OCI-LY3 (cell line): Measurements from ENCODE around the gene GRM4.

ENCODE experiments used
- EZH2phosphoT487 ChIP-seq: fragments of 200-600 bp; shearing (Covaris generic); IDR thresholded peaks from 2 replicates; pipeline ENCODE4 v1.6.1; 2018; ENCODE audit warnings: antibody characterized with exemption, mixed run types, low read depth
- TF ChIP-seq, protein P1 (sequence below): fragments of 200-600, 300-600 bp; sonication (generic); IDR thresholded peaks from 2 replicates; pipeline ENCODE4 v1.5.1; 2014; ENCODE audit warnings: antibody characterized with exemption, low read length, low read depth

DNA sequence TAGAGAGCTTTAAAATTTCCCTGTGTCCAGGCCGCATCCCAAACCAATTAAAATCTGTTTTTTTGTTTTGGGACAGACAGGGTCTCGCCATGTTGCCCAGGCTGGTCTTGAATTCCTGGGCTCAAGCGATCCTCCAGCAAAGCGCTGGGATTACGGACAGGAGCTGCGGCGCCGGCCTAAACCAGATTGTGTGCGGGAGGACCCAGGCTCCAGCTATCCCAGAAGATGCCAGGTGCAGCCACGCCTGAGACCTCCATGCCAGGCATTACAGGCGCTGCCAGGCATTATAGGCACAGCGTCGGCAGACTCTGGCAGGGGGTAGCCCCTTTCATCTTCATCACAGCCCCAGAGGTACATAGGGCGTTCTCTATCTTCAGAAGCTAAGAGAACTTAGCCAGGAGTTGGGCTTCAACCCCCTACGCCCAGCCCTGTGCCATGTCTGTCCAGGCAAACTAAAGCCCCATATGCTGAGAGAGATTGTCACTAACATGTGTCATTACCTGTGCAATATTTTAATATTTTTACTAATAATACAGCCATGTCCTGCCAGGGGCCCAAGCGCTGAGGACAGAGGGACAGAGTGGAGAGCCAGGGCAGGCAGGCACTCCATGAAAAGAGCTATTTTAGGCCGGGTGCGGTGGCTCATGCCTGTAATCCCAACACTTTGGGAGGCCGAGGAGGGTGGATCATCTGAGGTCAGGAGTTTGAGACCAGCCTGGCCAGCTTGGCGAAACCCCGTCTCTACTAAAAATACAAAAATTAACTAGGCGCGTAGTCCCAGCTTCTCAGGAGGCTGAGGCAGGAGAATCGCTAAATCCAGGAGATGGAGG lies 9.8 kb upstream of the GRM4 start:
- TF ChIP-seq, protein P1, sequence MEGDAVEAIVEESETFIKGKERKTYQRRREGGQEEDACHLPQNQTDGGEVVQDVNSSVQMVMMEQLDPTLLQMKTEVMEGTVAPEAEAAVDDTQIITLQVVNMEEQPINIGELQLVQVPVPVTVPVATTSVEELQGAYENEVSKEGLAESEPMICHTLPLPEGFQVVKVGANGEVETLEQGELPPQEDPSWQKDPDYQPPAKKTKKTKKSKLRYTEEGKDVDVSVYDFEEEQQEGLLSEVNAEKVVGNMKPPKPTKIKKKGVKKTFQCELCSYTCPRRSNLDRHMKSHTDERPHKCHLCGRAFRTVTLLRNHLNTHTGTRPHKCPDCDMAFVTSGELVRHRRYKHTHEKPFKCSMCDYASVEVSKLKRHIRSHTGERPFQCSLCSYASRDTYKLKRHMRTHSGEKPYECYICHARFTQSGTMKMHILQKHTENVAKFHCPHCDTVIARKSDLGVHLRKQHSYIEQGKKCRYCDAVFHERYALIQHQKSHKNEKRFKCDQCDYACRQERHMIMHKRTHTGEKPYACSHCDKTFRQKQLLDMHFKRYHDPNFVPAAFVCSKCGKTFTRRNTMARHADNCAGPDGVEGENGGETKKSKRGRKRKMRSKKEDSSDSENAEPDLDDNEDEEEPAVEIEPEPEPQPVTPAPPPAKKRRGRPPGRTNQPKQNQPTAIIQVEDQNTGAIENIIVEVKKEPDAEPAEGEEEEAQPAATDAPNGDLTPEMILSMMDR: no peak
- TF ChIP-seq EZH2phosphoT487: no peak
